Colonic mucosa (tissue), 4 donors: Measurements from ENCODE around the gene MYZAP. TPM values are rescaled to one million over a fixed set of nuclear protein-coding genes. Genes with fewer than 3 reads are reported as not detected.

Experiments
- DNase-seq: peaks from one replicate; pipeline ENCODE4 v3.0.0-alpha.2; 2020
- H3K27ac ChIP-seq: fragments of 200-600 bp; one replicate; pipeline ENCODE4 v1.8.0; 2021
- H3K27me3 ChIP-seq: fragments of 200-600 bp; one replicate; pipeline ENCODE4 v1.8.0; 2021
- H3K36me3 ChIP-seq: fragments of 200-600 bp; one replicate; pipeline ENCODE4 v1.8.0; 2021
- H3K4me1 ChIP-seq: fragments of 200-600 bp; one replicate; pipeline ENCODE4 v1.8.0; 2021; ENCODE audit warnings: mild to moderate bottlenecking
- H3K4me3 ChIP-seq: fragments of 200-600 bp; one replicate; pipeline ENCODE4 v1.8.0; 2021
- H3K9ac ChIP-seq, 2 donors: one replicate each; pipeline ENCODE4 v1.7.0; 2013; ENCODE audit warnings: control low read depth in 2 of 2, low read depth in 2 of 2, low read length in 2 of 2
- H3K9me3 ChIP-seq: fragments of 200-600 bp; one replicate; pipeline ENCODE4 v1.8.0; 2021
- intact Hi-C: fragments of 100-400 bp; cut with DNase I; formaldehyde crosslinking; loops from one replicate; pipeline ENCODE4 v1.14.1; 2022
- total RNA-seq, 2 donors: library from RNA; stranded (reverse); fragmentation: NEBNext Ultra II Directional in 1 of 2; extraction: Animal tissue kit (Norgen Biotek cat#: 25700) in 1 of 2; gene quantifications; one replicate each; pipeline ENCODE4 v1.2.1, GENCODE V29; 2021
- TF ChIP-seq, protein P1 (sequence below): fragments of 200-600 bp; IDR thresholded peaks from one replicate; pipeline ENCODE4 v1.8.0; 2022; ENCODE audit warnings: antibody characterized with exemption, mild to moderate bottlenecking
- donor health status: healthy.
- donor health status: DM: no; HTN: no; CAD: no.
- donor health status: DM: no; HTN: no; CAD: no.

The MYZAP gene
- total RNA-seq, 2 donors from 2014 or later: 11.7 to 12.2 TPM

DNA sequence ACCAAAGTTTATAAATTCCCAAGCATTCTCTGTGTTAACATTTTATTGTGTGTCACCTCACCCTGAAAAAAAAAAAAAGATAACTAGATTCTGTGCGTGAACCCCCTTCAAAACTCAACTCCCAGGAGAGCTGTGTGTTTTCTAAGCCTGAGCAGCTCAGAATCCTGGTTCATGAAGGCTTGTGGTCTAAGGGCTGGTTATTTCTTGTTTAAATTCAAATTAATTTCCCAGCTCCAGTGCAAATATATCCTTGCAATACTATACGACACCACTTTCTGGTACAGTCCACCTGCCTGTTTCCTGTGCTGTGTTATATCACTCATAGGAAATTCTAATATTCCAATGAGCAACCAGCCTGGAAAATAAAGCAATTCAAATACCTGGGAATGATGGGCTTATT lies 23.4 kb upstream of the MYZAP start:
- Histone ChIP-seq H3K4me3 (no peak overlapping the region), H3K4me1 (peaks cover 5% of the 10 kb centered on the region), H3K9me3 (no peaks in the 10 kb centered on the region), H3K27ac (no peak overlapping the region), H3K36me3 (no peaks in the 10 kb centered on the region), H3K9ac (no peak overlapping the region), H3K27me3 (no peaks in the 10 kb centered on the region)
- intact Hi-C loops: no loop called here
- no peak for DNase-seq
- TF ChIP-seq, protein P1, sequence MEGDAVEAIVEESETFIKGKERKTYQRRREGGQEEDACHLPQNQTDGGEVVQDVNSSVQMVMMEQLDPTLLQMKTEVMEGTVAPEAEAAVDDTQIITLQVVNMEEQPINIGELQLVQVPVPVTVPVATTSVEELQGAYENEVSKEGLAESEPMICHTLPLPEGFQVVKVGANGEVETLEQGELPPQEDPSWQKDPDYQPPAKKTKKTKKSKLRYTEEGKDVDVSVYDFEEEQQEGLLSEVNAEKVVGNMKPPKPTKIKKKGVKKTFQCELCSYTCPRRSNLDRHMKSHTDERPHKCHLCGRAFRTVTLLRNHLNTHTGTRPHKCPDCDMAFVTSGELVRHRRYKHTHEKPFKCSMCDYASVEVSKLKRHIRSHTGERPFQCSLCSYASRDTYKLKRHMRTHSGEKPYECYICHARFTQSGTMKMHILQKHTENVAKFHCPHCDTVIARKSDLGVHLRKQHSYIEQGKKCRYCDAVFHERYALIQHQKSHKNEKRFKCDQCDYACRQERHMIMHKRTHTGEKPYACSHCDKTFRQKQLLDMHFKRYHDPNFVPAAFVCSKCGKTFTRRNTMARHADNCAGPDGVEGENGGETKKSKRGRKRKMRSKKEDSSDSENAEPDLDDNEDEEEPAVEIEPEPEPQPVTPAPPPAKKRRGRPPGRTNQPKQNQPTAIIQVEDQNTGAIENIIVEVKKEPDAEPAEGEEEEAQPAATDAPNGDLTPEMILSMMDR: no peak

DNA sequence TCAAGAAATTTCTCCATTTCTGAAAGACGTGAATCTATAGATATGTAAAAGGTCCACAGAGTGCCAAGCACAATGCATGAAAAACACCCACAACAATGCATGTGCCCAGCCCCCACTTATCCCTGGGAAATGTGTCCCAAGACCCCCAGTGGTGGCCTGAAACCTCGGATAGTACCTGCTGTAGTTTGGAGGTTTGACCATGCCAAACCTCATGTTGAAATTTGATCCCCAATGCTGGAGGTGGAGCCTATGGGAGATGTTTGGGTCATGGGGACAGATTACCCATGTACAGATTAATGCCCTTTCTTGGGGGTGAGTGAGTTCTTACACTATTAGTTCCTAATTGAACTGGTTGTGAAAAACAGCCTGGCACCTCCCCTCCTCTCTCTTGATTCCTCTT lies 21.4 kb upstream of the MYZAP start:
- Histone ChIP-seq H3K9me3 (no peaks in the 10 kb centered on the region), H3K27ac (no peak overlapping the region), H3K27me3 (no peaks in the 10 kb centered on the region), H3K4me1 (peaks cover 5% of the 10 kb centered on the region), H3K4me3 (no peak overlapping the region), H3K9ac (no peak overlapping the region), H3K36me3 (no peaks in the 10 kb centered on the region)
- intact Hi-C loops: no loop called here
- TF ChIP-seq, protein P1: no peak
- DNase-seq: no peak

DNA sequence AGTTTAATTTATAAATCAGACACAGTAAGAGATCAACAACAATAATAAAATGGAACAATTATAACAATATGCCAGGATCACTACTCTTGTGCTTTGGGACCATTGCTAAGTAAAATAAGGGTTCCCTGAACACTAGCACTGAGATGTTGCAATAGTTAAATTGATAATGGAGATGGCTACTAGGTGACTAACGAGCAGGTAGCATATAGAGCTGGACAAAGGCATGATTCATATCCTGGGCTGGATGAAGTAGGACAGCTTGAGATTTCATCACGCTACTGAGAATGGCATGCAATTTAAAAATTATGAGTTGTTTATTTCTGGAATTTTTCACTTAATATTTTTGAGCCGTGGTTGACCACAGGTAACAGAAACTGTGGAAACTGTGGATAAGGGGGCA lies 20.7 kb upstream of the MYZAP start:
- Histone ChIP-seq H3K9ac (no peak overlapping the region), H3K4me1 (peaks cover 4% of the 10 kb centered on the region), H3K9me3 (no peaks in the 10 kb centered on the region), H3K36me3 (no peaks in the 10 kb centered on the region), H3K27me3 (no peaks in the 10 kb centered on the region), H3K27ac (no peak overlapping the region), H3K4me3 (no peak overlapping the region)
- TF ChIP-seq, protein P1: no peak
- no peak for DNase-seq
- intact Hi-C loops: no loop called here

DNA sequence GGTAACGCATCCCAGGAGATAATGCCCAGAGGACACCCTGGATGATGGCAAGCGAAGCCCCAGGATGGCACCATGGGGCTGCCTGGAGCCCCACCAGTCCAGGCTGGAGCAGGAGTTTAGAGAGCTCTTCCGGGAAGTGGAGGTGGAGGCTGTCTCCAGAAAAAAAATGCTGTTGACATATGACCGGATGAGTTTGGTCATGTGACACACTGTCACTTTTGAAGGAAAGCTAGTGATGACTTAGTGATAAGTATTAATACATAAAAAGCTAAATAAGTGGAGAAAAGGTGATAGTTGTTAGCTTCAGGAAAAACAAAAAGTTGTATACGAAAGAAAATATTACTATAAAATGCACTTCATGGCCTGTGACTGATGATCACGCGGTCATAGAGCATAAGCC lies 20.0 kb upstream of the MYZAP start:
- Histone ChIP-seq H3K9ac (no peak overlapping the region), H3K27ac (no peak overlapping the region)
- no peak for DNase-seq

DNA sequence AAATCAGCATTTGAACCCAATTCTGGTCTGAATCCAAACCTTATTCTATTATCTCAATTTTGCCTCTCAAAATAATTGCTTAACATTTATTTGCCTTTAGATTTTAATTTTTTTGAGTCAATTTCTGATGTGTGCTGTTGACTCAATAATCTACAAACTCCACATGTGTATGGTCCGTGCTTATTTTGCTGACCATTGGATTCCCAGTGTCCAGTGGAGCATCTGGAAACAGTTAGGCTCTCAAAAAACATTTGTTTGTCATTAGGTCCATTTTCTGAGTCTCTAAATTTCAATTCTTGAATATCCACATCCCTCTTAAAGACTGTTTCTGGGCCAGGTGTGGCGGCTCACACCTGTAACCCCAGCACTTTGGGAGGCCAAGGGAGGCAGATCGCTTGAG lies 19.2 kb upstream of the MYZAP start:
- no peaks in the 10 kb centered on the region for H3K4me1 ChIP-seq

More for the DNA sequence above, 20.0 kb upstream of the MYZAP start:
- no peak overlapping the region for H3K4me3 ChIP-seq
- H3K9me3 ChIP-seq: no peaks in the 10 kb centered on the region
- no peaks in the 10 kb centered on the region for H3K27me3 ChIP-seq
- intact Hi-C loops: no loop called here
- no peaks in the 10 kb centered on the region for H3K36me3 ChIP-seq
- no peaks in the 10 kb centered on the region for H3K4me1 ChIP-seq
- TF ChIP-seq, protein P1: no peak

More for the DNA sequence above, 19.2 kb upstream of the MYZAP start:
- H3K4me3 ChIP-seq: no peak overlapping the region
- H3K9ac ChIP-seq: no peak overlapping the region
- no peak for DNase-seq
- no peak overlapping the region for H3K27ac ChIP-seq
- H3K36me3 ChIP-seq: no peaks in the 10 kb centered on the region
- TF ChIP-seq, protein P1: no peak
- H3K27me3 ChIP-seq: no peaks in the 10 kb centered on the region
- H3K9me3 ChIP-seq: no peaks in the 10 kb centered on the region
- intact Hi-C loops: no loop called here
